NCI-H69 (cell line): ENCODE measurements around the gene COA5.

Experiments
- DNase-seq: peaks from one replicate; lab custom pipeline; 2025; lab: John Stamatoyannopoulos, UW

COA5 gene, protein sequence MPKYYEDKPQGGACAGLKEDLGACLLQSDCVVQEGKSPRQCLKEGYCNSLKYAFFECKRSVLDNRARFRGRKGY

GRCh38 chr2:98608116-98608961 is at the start of gene COA5, which contains the start of gene UNC50:
Gene COA5 (minus strand): TSS chr2:98608512. CDS start chr2:98608405, 107 bp downstream.
Gene UNC50 (plus strand): TSS chr2:98608589. CDS start chr2:98609760, 1,171 bp downstream.
- DNase-seq: peak; percentile 91

DNA sequence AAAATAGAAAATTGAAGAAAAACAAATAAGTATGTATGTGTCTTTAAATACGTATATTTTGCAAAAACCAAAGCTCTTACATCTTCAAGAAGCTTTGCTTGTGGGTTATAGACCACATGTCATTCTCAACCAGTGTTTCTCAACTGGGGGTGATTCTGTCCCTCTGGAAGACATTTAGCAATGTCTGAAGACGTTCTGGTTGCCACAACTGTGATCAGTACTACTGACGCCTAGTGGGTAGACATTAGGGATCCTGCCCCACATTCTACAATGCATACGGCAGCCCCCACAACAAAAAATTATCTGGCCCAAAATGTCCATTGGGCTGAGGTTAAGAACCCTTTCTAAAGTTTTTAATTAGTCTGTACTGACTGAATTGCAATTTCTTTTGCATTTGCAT is 48.5 kb upstream of the COA5 start:
- no peak for DNase-seq

DNA sequence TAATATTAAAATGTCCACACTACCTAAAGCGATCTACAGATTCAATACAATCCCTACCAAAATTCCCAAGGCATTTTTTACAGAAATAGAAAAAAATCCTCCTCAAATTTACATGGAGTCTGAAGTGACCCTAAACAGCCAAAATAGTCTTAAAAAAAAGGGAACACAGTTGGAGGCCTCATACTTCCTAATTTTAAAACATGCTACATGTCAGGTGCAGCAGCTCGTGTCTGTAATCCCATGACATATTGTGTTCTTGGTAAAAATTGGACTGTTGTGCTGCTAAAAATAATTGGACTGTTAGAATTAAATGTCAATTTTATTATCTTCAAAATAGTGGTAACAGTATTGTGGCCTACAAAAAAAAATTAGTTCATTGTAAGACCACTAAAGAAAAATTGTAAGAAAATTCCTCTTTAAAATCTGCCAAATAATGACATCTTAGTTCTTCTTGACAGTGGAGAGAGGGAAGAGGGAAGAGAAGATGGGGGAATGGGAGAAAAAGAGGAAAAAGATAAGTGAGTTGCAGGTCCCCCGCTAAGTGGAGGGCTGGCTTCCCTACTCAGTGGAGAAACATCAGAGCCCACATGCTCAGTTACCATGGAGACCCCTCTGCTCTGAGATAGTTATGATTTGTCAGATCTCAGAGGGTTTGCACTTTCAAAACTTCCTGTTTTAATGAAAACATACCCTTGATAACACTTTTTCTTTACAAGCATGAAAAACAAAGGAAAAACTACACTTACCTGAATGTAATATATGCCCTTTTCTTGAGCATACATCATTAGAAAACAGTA is 46.6 kb upstream of the COA5 start:
- no peak for DNase-seq

GRCh38 chr2:98650998-98651397 is 42.7 kb upstream of the COA5 start:
- DNase-seq: no peak

DNA sequence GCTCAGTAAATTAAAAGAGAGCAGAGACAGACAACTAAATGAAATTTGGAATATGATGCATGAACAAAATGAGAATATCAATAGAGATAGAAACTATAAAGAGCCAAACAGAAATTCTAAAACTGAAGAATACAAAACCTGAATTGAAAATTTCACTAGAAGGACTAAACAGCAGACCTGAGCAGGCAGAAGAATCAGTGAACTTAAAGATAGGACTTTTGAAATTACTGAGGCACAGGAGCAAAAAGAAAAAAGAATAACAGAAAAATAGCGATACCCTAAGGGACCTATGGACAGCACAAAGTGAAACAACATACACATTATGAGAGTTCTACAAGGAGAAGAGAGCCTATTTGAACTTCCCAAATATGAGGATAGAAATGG is 41.7 kb upstream of the COA5 start:
- DNase-seq: no peak

GRCh38 chr2:98649135-98649991 is 41.1 kb upstream of the COA5 start:
- peak; percentile 77 for DNase-seq

- DNase-seq: no peak
Measured at GRCh38 chr2:98648451-98648850, 40.1 kb upstream of the COA5 start.

- no peak for DNase-seq
Measured at GRCh38 chr2:98647636-98648035, 39.3 kb upstream of the COA5 start.

DNA sequence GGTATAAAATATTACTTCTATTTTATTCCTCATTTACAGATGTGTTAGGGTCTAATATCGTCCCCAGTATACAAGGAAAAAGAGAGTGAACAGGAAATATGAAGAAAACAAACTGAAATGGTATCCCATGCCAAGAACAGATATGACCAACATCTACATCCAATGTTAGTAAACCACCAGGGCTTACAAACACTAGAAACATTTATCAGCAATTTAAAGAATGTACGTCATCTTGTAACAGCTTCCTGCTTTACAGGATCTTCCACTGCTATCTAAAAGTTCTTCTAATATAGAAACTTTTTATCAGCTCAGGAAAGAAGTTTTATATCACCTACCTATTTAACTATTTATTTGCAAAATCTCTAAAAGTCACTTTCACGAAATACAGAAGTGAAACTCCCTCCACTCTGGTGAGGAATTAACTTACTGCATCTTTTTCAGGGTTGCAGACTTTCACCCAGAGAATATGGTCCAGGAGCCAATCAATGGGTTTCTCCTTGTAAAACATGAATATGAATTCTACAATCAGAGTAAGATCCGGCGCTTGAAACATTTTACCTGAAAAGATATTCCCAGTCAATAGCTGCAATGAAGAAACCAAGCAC is 35.3 kb upstream of the COA5 start:
- DNase-seq: no peak

- no peak for DNase-seq
Measured at GRCh38 chr2:98637401-98638147, 29.3 kb upstream of the COA5 start.

- DNase-seq: peak; percentile 12
Measured at GRCh38 chr2:98634406-98635092, 26.2 kb upstream of the COA5 start.

GRCh38 chr2:98632351-98632750 is 24.0 kb upstream of the COA5 start:
- DNase-seq: no peak

GRCh38 chr2:98623657-98624056 is 15.3 kb upstream of the COA5 start:
- DNase-seq: peak; percentile 11

DNA sequence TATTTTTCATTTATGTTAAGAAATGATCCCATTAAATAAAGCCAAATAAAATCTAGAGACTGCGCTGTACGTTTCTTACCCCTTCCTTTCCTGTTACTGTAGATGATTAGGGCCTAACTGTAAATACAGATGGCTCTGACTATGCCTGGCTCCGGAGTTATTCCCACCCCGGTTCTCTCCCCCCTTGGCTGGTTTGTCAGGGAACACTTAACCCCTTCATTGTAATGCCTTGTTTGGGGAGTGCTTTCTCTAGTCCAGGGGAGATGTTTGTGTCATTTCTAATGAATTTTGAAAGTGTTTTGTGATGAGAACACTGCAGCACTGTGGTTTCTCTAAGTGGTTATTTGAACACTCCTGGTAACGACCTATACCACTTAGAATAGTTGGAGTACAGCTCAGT is 8.8 kb upstream of the COA5 start:
- DNase-seq: no peak

DNA sequence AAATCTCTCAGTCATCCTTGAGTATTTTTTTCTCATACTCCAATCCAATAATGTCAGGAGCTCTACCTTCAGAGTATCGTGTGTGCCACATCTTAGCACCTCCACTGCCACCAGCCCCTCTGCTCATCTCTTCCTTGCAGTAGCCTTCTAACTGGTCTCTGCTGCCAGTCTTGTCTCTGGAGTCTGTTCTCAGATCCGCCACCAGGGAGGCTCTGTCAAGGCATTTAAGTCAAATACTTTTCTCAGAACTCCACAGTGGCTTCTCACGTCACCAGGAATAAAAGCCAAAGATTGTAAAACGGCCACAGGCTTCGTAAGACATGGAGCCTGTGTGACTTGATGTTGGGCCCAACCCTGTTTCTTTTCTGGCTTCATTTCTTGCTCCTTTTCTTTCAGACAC is 7.2 kb upstream of the COA5 start:
- DNase-seq: no peak

DNA sequence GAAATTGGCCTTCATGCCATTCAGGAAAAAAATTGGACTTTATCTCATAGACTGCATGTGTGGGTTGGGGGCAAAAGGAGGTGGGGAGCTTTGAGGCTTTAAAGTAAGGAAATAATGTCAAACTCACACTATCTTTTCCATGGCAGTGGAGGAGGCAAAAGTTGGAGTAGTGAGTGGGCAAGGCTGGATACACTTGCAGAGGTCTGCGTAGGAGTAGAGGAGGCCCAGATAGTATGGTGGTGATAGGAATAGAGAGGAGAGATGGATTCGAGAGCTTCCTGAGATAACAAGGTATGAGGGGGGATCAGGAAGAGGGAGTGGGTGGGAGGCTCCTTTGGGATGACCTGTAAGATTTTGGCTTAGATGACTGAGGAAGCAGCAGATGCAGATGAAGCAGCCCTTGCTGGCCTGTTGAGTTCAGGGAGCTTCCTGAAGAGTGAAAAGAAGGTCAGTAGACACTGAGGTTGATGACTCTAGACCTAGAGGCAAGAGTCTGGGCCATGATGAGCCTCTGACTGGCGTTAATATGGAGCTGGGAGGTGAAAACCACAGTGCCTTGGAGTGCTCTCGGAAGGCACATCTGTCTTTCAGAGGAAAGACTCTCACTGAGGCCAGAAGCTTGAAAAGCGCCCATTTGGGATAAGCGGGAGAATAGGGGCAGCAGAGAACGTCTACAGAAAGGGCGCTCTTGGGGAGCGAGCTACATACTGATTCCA is 5.9 kb upstream of the COA5 start:
- DNase-seq: no peak

- peak; percentile 9 for DNase-seq
Measured at GRCh38 chr2:98608962-98609604, 771 bp upstream of the COA5 start.

DNA sequence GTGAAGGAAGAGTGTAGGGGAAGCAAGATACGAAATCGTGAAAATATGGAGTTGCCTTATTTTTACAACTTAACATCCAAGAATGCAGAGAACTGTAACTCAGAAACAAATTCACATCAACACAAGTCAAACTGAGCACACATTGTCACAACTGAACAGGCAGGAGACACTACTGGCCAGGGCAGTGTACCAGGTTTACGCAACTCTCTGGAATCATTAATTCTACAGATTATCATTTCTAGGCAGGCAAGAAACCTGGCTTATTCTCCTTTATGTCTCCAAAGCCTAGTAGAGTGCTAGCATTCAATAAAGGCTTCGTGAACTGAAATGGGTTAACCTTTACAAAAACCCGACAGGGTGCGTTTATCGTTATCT is 584 bp downstream of the COA5 start:
- no peak for DNase-seq

GRCh38 chr2:98607104-98607503 is 1.2 kb downstream of the COA5 start:
- no peak for DNase-seq
